B cell (primary cell): ENCODE measurements around the gene ESRRA.

Source experiments
- CTCF ChIP-seq: fragments of 200-600 bp; IDR thresholded peaks from one replicate; pipeline ENCODE4 v1.8.0; 2022; ENCODE audit warnings: antibody characterized with exemption, mild to moderate bottlenecking
- EZH2 ChIP-seq: IDR thresholded peaks from 2 replicates; pipeline ENCODE4 v1.6.1; 2012; ENCODE audit warnings: borderline replicate concordance, low read depth, mild to moderate bottlenecking, moderate library complexity, low read length; ENCODE audit not compliant: insufficient read depth, poor library complexity, severe bottlenecking

GRCh38 chr11:64317961-64318765, 12.8 kb downstream of the ESRRA start, which contains the start of gene PRDX5:
- TF ChIP-seq CTCF = peak; percentile 39
- TF ChIP-seq EZH2 = no peak
